ENCODE results near the gene ACAD8.

Gene ACAD8

DNA sequence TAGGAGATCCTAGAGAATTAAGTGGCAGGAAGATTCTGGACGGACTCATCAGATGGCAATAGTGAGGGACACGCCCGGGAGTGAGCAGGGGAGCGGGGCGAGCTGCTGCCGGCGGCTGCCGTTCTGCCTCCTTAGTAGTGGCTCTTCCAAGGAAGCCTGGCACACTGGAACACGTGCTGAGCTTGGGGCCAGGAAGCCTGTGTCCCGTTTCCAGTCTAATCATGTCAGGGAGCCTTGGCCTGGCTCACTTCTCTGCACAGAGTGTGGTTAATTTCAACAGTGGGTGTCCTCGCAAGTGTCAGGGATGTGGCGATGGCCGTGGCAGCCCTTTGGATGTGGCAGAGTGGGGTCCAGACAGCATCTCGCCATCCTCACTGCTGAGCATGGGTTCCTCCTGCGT lies 39.3 kb downstream of the ACAD8 start:
- DNase-seq: no peak

DNA sequence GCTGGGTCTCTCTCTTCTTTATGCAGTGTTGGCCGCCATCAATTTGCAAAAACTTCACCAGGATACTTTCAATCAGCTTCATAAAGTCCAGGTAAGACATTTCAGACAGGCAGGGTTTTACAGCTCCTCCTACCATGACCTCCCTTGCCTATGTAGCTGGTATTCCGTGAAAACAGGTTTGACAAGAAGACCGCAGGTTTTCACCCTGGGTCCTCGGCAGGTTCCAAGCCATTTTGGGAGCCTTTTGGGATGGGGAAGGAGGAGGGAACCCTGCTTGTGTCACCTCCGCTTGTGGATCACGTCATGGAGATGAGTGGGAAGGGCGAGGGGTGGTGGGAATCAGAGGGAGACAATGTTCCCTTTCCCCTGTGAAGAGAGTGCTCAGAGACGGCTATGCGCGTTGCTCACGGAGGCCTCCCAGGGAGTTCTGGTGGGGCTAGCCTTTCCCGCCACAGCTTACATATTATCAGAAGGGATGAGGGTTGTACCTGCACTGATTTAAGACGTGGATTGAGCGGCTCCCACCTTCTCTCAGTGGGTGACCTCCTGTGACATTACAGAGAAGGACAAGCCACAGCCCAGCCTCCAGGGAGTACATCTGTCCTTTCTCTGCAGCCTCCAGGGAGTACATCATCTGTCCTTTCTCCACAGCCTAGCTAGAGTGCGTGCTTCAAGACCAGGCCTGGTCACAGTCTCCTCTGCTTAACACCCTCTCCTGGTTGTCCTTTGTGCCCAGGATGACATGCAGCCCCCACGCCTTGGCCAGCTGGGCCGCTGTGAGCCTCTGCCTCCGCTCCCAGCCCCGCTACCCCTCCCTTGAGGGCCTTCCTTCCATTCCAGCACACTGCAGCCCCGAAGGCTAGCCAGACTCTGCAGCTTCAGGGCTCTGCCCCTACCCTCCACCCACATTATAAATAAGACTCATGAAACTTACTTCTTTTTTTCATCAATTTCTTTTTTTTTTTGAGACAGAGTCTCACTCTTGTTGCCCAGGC lies 40.0 kb downstream of the ACAD8 start:
- no peak for DNase-seq

- no peak for DNase-seq
Measured at GRCh38 chr11:134294664-134295063, 41.3 kb downstream of the ACAD8 start.

- DNase-seq: no peak
Measured at GRCh38 chr11:134312223-134312622, 58.9 kb downstream of the ACAD8 start.

DNA sequence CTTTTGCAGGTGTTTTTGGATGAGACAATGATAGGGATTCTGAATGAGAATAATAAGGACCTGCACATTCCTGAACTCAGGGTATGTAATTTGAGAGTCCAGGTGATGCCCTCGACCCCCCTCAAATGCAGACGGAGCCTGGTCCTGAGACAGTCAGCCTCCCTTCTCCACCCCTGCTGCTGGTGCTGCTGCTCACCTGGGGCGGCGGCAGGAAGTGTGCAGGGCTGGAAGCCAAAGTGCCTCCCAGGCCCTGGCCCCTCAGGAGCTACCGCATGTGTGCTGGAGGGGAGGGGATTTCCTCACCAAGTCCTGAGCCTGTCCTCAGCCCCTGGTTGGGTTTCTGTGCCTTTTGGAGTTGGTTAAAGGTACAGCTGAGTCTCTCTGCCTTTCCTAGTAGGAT lies 59.4 kb downstream of the ACAD8 start:
- DNase-seq: no peak

GRCh38 chr11:134313379-134313778 lies 60.0 kb downstream of the ACAD8 start:
- DNase-seq: no peak

GRCh38 chr11:134313821-134314607 lies 60.6 kb downstream of the ACAD8 start:
- no peak for DNase-seq

All from T-helper 1 cell (primary cell).